Jurkat, Clone E6-1 (cell line): ENCODE measurements around the gene CAMTA1.
"Not testable (repeated sequence)": the region's sequence is repeated elsewhere in the genome, so short reads cannot be mapped to it uniquely, and the experiment has no call there.

Experiments used
- DNase-seq: peaks from one replicate; pipeline ENCODE4 v3.0.0-alpha.2; 2011; ENCODE audit warnings: low read depth, low spot score
- H3K4me3 ChIP-seq: 2 replicates; pipeline ENCODE4 v1.5.1; 2011; ENCODE audit warnings: mild to moderate bottlenecking, low read length, control low read depth, moderate library complexity

The CAMTA1 gene

GRCh38 chr1:7362947-7363346 lies 577.7 kb downstream of the CAMTA1 start:
- no peak overlapping the region for H3K4me3 ChIP-seq
- DNase-seq, result no peak

- no peak for DNase-seq
- H3K4me3 ChIP-seq, result no peak overlapping the region
Measured at GRCh38 chr1:7363450-7363849, 578.2 kb downstream of the CAMTA1 start.

- no peak for DNase-seq
- no peak overlapping the region for H3K4me3 ChIP-seq
Measured at GRCh38 chr1:7365706-7366105, 580.5 kb downstream of the CAMTA1 start.

GRCh38 chr1:7366286-7366954 lies 581.2 kb downstream of the CAMTA1 start:
- H3K4me3 ChIP-seq, result no peak overlapping the region
- DNase-seq, result no peak

GRCh38 chr1:7366955-7367665 lies 581.9 kb downstream of the CAMTA1 start:
- DNase-seq, result no peak

GRCh38 chr1:7369866-7370265 lies 584.6 kb downstream of the CAMTA1 start:
- no peak overlapping the region for H3K4me3 ChIP-seq
- no peak for DNase-seq

More at GRCh38 chr1:7366955-7367665, 581.9 kb downstream of the CAMTA1 start:
- H3K4me3 ChIP-seq, result no peak overlapping the region

GRCh38 chr1:7371926-7372325 lies 586.7 kb downstream of the CAMTA1 start:
- H3K4me3 ChIP-seq, result no peak overlapping the region
- no peak for DNase-seq

- no peak for DNase-seq
- no peak overlapping the region for H3K4me3 ChIP-seq
Measured at GRCh38 chr1:7372477-7373120, 587.3 kb downstream of the CAMTA1 start.

- no peak for DNase-seq
- no peak overlapping the region for H3K4me3 ChIP-seq
Measured at GRCh38 chr1:7373251-7373650, 588.0 kb downstream of the CAMTA1 start.

GRCh38 chr1:7373876-7374562 lies 588.8 kb downstream of the CAMTA1 start:
- no peak overlapping the region for H3K4me3 ChIP-seq
- no peak for DNase-seq

- H3K4me3 ChIP-seq, result no peak overlapping the region
- no peak for DNase-seq
Measured at GRCh38 chr1:7374563-7375160, 589.4 kb downstream of the CAMTA1 start.

- no peak for DNase-seq
Measured at GRCh38 chr1:7375329-7375728, 590.1 kb downstream of the CAMTA1 start.

GRCh38 chr1:7375781-7376660 lies 590.8 kb downstream of the CAMTA1 start:
- H3K4me3 ChIP-seq, result no peak overlapping the region
- DNase-seq, result no peak

More at GRCh38 chr1:7375329-7375728, 590.1 kb downstream of the CAMTA1 start:
- no peak overlapping the region for H3K4me3 ChIP-seq

GRCh38 chr1:7376676-7377075 lies 591.4 kb downstream of the CAMTA1 start:
- no peak overlapping the region for H3K4me3 ChIP-seq
- no peak for DNase-seq

- no peak overlapping the region for H3K4me3 ChIP-seq
- DNase-seq, result no peak
Measured at GRCh38 chr1:7378346-7379130, 593.3 kb downstream of the CAMTA1 start.

GRCh38 chr1:7379441-7379971 lies 594.3 kb downstream of the CAMTA1 start:
- DNase-seq, result no peak

GRCh38 chr1:7380068-7380467 lies 594.8 kb downstream of the CAMTA1 start:
- not testable (repeated sequence) for H3K4me3 ChIP-seq, DNase-seq

More at GRCh38 chr1:7379441-7379971, 594.3 kb downstream of the CAMTA1 start:
- no peak overlapping the region for H3K4me3 ChIP-seq
